Naive thymus-derived CD4-positive, alpha-beta T cell (primary cell): Measurements from ENCODE around the gene ZNF326. TPM values are rescaled to one million over a fixed set of nuclear protein-coding genes. Genes with fewer than 3 reads are reported as not detected.

ENCODE experiments used
- ATAC-seq: fragments of 150-1000 bp; cut with Tn5 transposase; 2 replicates; pipeline ENCODE4 v1.10.0; 2021; ENCODE audit warnings: mild to moderate bottlenecking, moderate library complexity
- CTCF ChIA-PET: fragments of 350-600 bp; sonication (Branson Sonifier 250); formaldehyde crosslinking; loops from one replicate; lab custom pipeline; 2021; ENCODE audit warnings: antibody characterized with exemption; lab: Charles Lee
- POLR2A ChIA-PET: fragments of 350-600 bp; sonication (Branson Sonifier 250); formaldehyde crosslinking; loops from one replicate; lab custom pipeline; 2021; ENCODE audit warnings: antibody characterized with exemption, inconsistent platforms; lab: Charles Lee
- DNase-seq, 9 donors: peaks; one replicate each; pipeline versions ENCODE4 v3.0.0 to v3.0.0-alpha.2; 2020 to 2022; ENCODE audit warnings: mixed read lengths in 1 of 9
- H3K27ac ChIP-seq: one replicate; pipeline ENCODE4 v1.7.0; 2013; ENCODE audit warnings: mild to moderate bottlenecking, low read depth, low read length, moderate library complexity
- H3K27me3 ChIP-seq, 2 donors: one replicate each; pipeline ENCODE4 v1.7.0; 2013; ENCODE audit warnings: low read length in 2 of 2, mild to moderate bottlenecking in 2 of 2, moderate library complexity in 2 of 2; ENCODE audit not compliant: control insufficient read depth in 2 of 2, insufficient read depth in 2 of 2
- H3K36me3 ChIP-seq, 3 experiments: 1 replicate in 2 of 3; 2 replicates in 1 of 3; pipeline ENCODE4 v1.7.0; 2013; ENCODE audit warnings: low read length in 3 of 3, mild to moderate bottlenecking in 3 of 3, moderate library complexity in 1 of 3; ENCODE audit not compliant: insufficient read depth in 3 of 3, control insufficient read depth in 2 of 3
- H3K4me1 ChIP-seq, 2 donors: one replicate each; pipeline ENCODE4 v1.7.0; 2013; ENCODE audit warnings: low read length in 2 of 2, mild to moderate bottlenecking in 2 of 2, moderate library complexity in 1 of 2; ENCODE audit not compliant: control insufficient read depth in 2 of 2, insufficient read depth in 2 of 2
- H3K4me3 ChIP-seq: 2 replicates; pipeline ENCODE4 v1.7.0; 2013; ENCODE audit warnings: mild to moderate bottlenecking, low read length
- H3K9me3 ChIP-seq, 3 experiments: 1 replicate in 2 of 3; 2 replicates in 1 of 3; pipeline ENCODE4 v1.7.0; 2013; ENCODE audit warnings: low read length in 3 of 3; ENCODE audit not compliant: control insufficient read depth in 2 of 3
- H3K27ac Mint-ChIP-seq, 9 donors: one replicate each; pipeline ENCODE4 v1.8.0; 2020 to 2022; ENCODE audit warnings: mixed read lengths in 9 of 9, mild to moderate bottlenecking in 8 of 9, moderate library complexity in 5 of 9, inconsistent platforms in 2 of 9
- H3K27me3 Mint-ChIP-seq, 5 donors: one replicate each; pipeline ENCODE4 v1.8.0; 2021 to 2022; ENCODE audit warnings: mixed read lengths in 5 of 5, mild to moderate bottlenecking in 1 of 5
- H3K36me3 Mint-ChIP-seq, 5 donors: one replicate each; pipeline ENCODE4 v1.8.0; 2020 to 2022; ENCODE audit warnings: mixed read lengths in 5 of 5, mild to moderate bottlenecking in 3 of 5, inconsistent platforms in 1 of 5
- H3K4me1 Mint-ChIP-seq, 7 donors: one replicate each; pipeline ENCODE4 v1.8.0; 2020 to 2022; ENCODE audit warnings: mixed read lengths in 7 of 7, mild to moderate bottlenecking in 3 of 7, inconsistent platforms in 1 of 7
- H3K4me3 Mint-ChIP-seq, 10 donors: one replicate each; pipeline ENCODE4 v1.8.0; 2020 to 2022; ENCODE audit warnings: mild to moderate bottlenecking in 10 of 10, mixed read lengths in 10 of 10, moderate library complexity in 6 of 10, inconsistent platforms in 2 of 10
- H3K9me3 Mint-ChIP-seq, 11 donors: one replicate each; pipeline ENCODE4 v1.8.0; 2020 to 2022; ENCODE audit warnings: mixed read lengths in 11 of 11, mild to moderate bottlenecking in 4 of 11, inconsistent platforms in 1 of 11, moderate library complexity in 1 of 11
- intact Hi-C, 2 donors: fragments of 100-400 bp; cut with micrococcal nuclease; formaldehyde crosslinking; loops; one replicate each; pipeline ENCODE4 v1.15.1; 2023
- polyA plus RNA-seq, 2 donors: library from polyadenylated mRNA; unstranded; fragments of 300-500 nt; fragmentation: Illumina TruSeq; gene quantifications; one replicate each; pipeline ENCODE4 v1.2.3, GENCODE V29; 2021
- total RNA-seq, 6 experiments: library from RNA in 5 of 6; stranded (reverse) in 5 of 6; gene quantifications; 1 replicate in 5 of 6; 2 replicates in 1 of 6; pipeline ENCODE4 v1.2.3 and lab custom pipeline; 2021 to 2026

The ZNF326 gene
- total and polyA plus RNA-seq, 7 experiments from 2014 or later: 3.6 to 52.5 (median 19.5) TPM

GRCh38 chr1:89962742-89963075 lies 32.2 kb upstream of the ZNF326 start:
- peaks cover 0 to 10% of the 10 kb centered on the region in 2 donors for H3K4me1 ChIP-seq
- Mint-ChIP-seq H3K4me3 (no peak overlapping the region), H3K36me3 (peaks cover 0 to 7% (median 0%) of the 10 kb centered on the region in 5 donors), H3K27me3 (peaks cover 0 to 33% (median 0%) of the 10 kb centered on the region in 5 donors), H3K9me3 (peaks cover 0 to 7% (median 0%) of the 10 kb centered on the region in 11 donors), H3K27ac (no peak overlapping the region), H3K4me1 (peaks cover 0 to 41% (median 21%) of the 10 kb centered on the region in 7 donors)
- POLR2A ChIA-PET: interaction anchor here (1.0 to 1.5 kb wide), 2 partner anchors 9 to 120 kb away, joined by 3 to 4 read pairs; no protein-coding TSS in a partner anchor
- CTCF ChIA-PET: no interaction called here
- H3K27me3 ChIP-seq: no peaks in the 10 kb centered on the region
- no peaks in the 10 kb centered on the region for H3K9me3 ChIP-seq
- intact Hi-C loops: no loop called here
- no peak overlapping the region for H3K4me3 ChIP-seq
- no peak for DNase-seq
- no peaks in the 10 kb centered on the region for H3K36me3 ChIP-seq
- H3K27ac ChIP-seq: no peak overlapping the region
- no peak for ATAC-seq

GRCh38 chr1:89965193-89965768 lies 29.6 kb upstream of the ZNF326 start:
- Mint-ChIP-seq H3K4me3 (no peak overlapping the region), H3K27ac (no peak overlapping the region), H3K27me3 (peaks cover 0 to 33% (median 0%) of the 10 kb centered on the region in 5 donors), H3K36me3 (no peaks in the 10 kb centered on the region), H3K4me1 (peaks cover 0 to 18% (median 6%) of the 10 kb centered on the region in 7 donors), H3K9me3 (peaks cover 0 to under 1% (median 0%) of the 10 kb centered on the region in 11 donors)
- no peaks in the 10 kb centered on the region for H3K36me3 ChIP-seq
- intact Hi-C loops: no loop called here
- no peak overlapping the region for H3K27ac ChIP-seq
- H3K4me1 ChIP-seq: no peaks in the 10 kb centered on the region
- POLR2A ChIA-PET: no interaction called here
- H3K9me3 ChIP-seq: no peaks in the 10 kb centered on the region
- no peak for DNase-seq
- H3K27me3 ChIP-seq: no peaks in the 10 kb centered on the region
- ATAC-seq: no peak
- no peak overlapping the region for H3K4me3 ChIP-seq
- CTCF ChIA-PET: interaction anchor here (1.2 kb wide), 1 partner anchor 122 kb away, joined by 4 read pairs; no protein-coding TSS in a partner anchor

DNA sequence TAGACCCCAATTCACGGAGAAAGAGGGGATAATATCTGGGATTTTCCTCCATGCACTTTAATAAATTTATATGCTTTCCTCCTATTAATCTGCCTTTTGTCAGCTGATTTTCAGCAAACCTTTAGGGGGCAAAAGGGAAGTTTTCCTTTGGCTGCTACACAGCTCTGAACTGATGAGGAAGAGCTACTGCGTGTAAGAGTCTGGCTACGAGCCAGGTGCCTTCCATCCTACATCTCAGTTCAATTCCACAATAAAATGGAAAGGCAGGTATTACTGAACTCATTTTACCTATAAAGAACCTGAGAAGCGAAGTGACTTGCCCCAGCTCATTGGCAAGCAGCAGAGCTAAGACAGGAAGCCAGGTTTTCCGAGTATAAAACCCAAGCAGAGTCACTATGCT lies 28.3 kb upstream of the ZNF326 start:
- Histone ChIP-seq H3K27ac (no peak overlapping the region), H3K36me3 (no peaks in the 10 kb centered on the region), H3K9me3 (no peaks in the 10 kb centered on the region), H3K4me3 (no peak overlapping the region), H3K4me1 (no peaks in the 10 kb centered on the region), H3K27me3 (no peaks in the 10 kb centered on the region)
- intact Hi-C loops: no loop called here
- Mint-ChIP-seq H3K36me3 (no peaks in the 10 kb centered on the region), H3K4me1 (peaks cover 0 to 18% (median 6%) of the 10 kb centered on the region in 7 donors), H3K9me3 (no peaks in the 10 kb centered on the region), H3K27me3 (peaks cover 0 to 33% (median 0%) of the 10 kb centered on the region in 5 donors), H3K27ac (peak overlapping the region in 1 of 9 donors; percentile 57), H3K4me3 (no peak overlapping the region)
- ChIA-PET POLR2A (interaction anchor here (0.9 kb wide), 1 partner anchor 9 kb away, joined by 3 read pairs; no protein-coding TSS in a partner anchor), CTCF (no interaction called here)
- DNase-seq: no peak
- ATAC-seq: no peak

- H3K4me1 ChIP-seq: no peaks in the 10 kb centered on the region
- no peaks in the 10 kb centered on the region for H3K27me3 ChIP-seq
- intact Hi-C loops: no loop called here
- Mint-ChIP-seq H3K27me3 (peaks cover 0 to 8% (median 0%) of the 10 kb centered on the region in 5 donors), H3K9me3 (no peaks in the 10 kb centered on the region), H3K4me1 (peaks cover 0 to 12% (median 5%) of the 10 kb centered on the region in 7 donors), H3K36me3 (no peaks in the 10 kb centered on the region), H3K27ac (no peak overlapping the region), H3K4me3 (no peak overlapping the region)
- ChIA-PET CTCF (no interaction called here), POLR2A (interaction anchor here (1.4 kb wide), 1 partner anchor 9 kb away, joined by 4 read pairs; no protein-coding TSS in a partner anchor)
- no peak for DNase-seq
- no peaks in the 10 kb centered on the region for H3K9me3 ChIP-seq
- H3K36me3 ChIP-seq: no peaks in the 10 kb centered on the region
- no peak for ATAC-seq
- H3K4me3 ChIP-seq: no peak overlapping the region
- no peak overlapping the region for H3K27ac ChIP-seq
Measured at GRCh38 chr1:89971600-89971999, 23.3 kb upstream of the ZNF326 start.

- intact Hi-C loops: no loop called here
- Histone ChIP-seq H3K9me3 (no peaks in the 10 kb centered on the region), H3K4me3 (no peak overlapping the region), H3K36me3 (no peaks in the 10 kb centered on the region), H3K27me3 (no peaks in the 10 kb centered on the region), H3K27ac (no peak overlapping the region), H3K4me1 (no peaks in the 10 kb centered on the region)
- Mint-ChIP-seq H3K36me3 (no peaks in the 10 kb centered on the region), H3K27me3 (peaks cover 0 to 4% (median 0%) of the 10 kb centered on the region in 5 donors), H3K4me1 (peaks cover 0 to 12% (median 2%) of the 10 kb centered on the region in 7 donors), H3K27ac (no peak overlapping the region), H3K4me3 (no peak overlapping the region), H3K9me3 (no peaks in the 10 kb centered on the region)
- no peak for ATAC-seq
- no peak for DNase-seq
- POLR2A ChIA-PET: interaction anchor here (1.4 kb wide), 1 partner anchor 9 kb away, joined by 4 read pairs; no protein-coding TSS in a partner anchor
- CTCF ChIA-PET: no interaction called here
Measured at GRCh38 chr1:89972024-89972423, 22.9 kb upstream of the ZNF326 start.

- Mint-ChIP-seq H3K27ac (no peak overlapping the region), H3K4me3 (no peak overlapping the region), H3K36me3 (no peaks in the 10 kb centered on the region), H3K27me3 (peaks cover 0 to 4% (median 0%) of the 10 kb centered on the region in 5 donors), H3K4me1 (peaks cover 0 to 12% (median 0%) of the 10 kb centered on the region in 7 donors), H3K9me3 (no peaks in the 10 kb centered on the region)
- Histone ChIP-seq H3K36me3 (no peaks in the 10 kb centered on the region), H3K9me3 (no peaks in the 10 kb centered on the region), H3K4me1 (no peaks in the 10 kb centered on the region), H3K4me3 (no peak overlapping the region), H3K27me3 (no peaks in the 10 kb centered on the region), H3K27ac (no peak overlapping the region)
- ChIA-PET POLR2A (no interaction called here), CTCF (interaction anchor here (0.6 kb wide), 1 partner anchor 49 kb away, joined by 3 read pairs; no protein-coding TSS in a partner anchor)
- intact Hi-C loops: no loop called here
- ATAC-seq (peak; percentile 51), DNase-seq (no peak)
Measured at GRCh38 chr1:89973471-89974127, 21.3 kb upstream of the ZNF326 start.
